GM21786 (cell line): Measurements from ENCODE around the gene ADD1.
"Not testable (repeated sequence)": the region's sequence is repeated elsewhere in the genome, so short reads cannot be mapped to it uniquely, and the experiment has no call there.

Source experiments
- ATAC-seq: cut with Tn5 transposase; IDR thresholded peaks from one replicate; pipeline ENCODE4 v1.9.1; 2021; ENCODE audit not compliant: unreplicated experiment

Gene ADD1

DNA sequence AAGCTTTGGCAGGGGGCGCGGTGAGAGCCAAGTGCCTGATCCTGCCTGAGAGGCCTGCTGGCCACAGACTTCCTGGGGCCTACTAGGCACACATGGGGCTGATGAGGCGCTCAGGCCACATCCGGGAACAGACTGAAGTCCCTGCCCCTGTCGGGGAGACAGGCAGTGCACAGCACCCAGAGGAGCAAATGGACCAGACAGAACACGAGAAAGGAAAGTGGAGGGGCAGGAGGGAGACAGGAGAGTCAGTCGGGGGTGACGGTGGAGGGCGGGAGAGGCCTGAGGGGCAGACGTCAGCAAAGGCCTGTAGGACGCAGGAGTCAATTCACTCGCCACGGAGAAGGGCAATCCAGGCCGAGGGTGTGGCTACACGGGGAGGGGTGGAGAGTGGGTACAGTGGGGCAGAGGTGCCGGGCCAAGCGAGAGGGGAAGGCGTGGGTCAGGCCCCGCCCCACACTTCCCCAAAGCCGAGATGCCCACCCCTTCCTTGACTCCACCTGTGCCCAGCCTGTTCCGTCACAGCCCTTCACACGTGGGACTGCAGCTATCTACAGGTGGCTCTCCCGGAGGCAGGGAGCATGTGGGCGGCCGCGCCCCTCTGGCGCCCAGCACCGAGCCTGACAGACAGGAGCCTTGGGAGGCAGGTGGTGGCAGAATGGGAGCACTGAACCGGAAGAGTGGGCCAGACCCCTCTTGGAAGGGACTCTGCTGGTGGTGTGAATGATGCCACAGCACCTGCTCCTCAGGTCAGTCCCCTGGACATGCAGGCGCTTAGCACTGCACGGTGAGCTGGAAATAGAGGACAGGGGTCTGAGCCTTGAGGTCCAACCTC is 99.1 kb downstream of the ADD1 start:
- ATAC-seq: no peak

DNA sequence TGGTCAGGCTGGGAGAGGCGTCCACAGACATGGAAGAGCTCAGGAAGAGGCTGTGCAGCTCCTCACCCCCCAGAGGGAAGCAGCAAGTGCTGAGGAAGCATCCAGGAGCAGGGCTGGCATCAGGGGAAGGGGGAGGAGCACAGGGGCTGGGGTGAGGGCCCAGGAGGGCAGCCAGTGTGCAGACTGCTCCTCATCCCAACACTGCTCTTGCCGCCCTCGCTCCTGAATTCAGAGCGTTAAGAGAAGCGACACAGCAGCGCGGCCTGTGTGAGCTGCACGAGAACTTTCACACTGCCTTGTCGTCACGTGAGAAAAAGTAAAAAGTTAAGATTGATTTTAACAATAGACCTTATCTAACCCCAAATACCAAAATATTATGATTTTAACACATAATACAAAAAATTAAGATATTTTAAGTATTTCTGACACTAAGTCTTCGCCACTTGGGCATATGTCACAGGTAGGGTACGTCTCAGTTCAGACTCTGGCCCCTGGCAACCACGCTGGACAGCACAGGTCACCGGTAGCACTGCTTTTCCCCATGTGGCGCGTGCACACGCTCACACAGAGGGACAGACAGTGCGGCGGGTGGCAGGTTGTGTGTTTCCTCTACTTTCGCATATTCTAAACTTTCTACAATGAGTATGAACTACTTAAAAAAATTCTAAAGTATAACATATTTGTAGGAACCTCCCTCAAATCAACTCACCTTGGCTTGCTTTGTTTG is 99.9 kb downstream of the ADD1 start:
- ATAC-seq: no peak

DNA sequence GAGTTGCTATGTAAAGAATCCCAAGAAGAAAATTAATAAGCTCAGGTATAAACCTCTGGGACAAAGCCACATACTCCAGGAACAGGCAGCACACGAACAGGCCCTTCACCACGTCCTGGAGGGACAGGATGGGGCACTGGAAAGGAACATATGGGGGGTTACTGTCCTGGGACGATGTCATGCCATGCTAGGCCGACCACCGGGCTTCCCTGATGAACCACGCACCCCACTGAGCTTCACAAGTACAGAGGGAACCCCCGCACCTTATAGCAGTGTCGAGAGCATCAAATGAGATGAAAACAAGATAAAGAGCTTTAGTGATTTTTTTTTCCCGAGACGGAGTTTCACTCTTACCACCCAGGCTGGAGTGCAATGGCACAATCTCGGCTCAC is 100.4 kb downstream of the ADD1 start:
- ATAC-seq: no peak

DNA sequence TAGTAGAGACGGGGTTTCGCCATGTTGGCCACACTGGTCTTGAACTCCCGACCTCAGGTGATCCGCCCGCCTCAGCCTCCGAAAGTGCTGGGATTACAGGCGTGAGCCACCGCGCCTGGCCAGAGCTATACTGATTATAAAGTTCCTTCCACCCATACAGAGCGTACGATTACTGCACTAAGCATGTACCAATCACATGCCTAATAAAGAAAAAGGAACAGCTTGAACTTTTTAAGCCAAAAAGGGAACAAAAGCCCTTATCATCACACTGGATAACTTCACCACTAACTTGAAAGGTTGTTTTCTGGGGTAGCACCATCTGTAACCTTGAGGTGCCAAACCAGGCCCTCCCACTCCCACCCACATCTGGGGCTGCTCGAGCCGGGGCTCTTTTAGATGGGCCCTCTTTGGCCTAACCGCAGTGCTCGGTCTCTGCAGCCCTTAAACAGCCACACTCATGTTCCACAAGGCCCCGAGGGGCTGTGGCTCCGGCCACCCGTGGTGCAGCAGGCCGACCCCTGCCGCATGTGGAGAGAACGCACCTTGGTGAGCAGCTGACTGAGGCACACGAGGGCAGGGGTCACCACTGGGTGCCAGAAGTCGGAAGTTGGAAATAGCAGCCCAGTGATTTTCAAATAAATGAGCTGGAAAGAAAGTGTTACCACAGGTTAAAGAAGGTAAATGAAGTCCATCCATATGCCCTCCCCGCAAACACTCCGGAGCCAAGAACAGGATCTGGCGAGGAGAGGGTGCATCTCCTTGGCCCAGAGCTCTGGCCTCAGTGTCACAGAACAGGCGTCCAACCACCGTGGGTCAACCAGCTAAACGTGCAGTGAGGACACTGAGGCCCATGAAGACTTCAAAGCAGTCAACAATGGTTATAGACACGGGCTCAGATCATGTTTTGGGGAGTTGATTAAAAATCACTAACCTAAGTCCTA is 101.2 kb downstream of the ADD1 start:
- ATAC-seq: no peak

DNA sequence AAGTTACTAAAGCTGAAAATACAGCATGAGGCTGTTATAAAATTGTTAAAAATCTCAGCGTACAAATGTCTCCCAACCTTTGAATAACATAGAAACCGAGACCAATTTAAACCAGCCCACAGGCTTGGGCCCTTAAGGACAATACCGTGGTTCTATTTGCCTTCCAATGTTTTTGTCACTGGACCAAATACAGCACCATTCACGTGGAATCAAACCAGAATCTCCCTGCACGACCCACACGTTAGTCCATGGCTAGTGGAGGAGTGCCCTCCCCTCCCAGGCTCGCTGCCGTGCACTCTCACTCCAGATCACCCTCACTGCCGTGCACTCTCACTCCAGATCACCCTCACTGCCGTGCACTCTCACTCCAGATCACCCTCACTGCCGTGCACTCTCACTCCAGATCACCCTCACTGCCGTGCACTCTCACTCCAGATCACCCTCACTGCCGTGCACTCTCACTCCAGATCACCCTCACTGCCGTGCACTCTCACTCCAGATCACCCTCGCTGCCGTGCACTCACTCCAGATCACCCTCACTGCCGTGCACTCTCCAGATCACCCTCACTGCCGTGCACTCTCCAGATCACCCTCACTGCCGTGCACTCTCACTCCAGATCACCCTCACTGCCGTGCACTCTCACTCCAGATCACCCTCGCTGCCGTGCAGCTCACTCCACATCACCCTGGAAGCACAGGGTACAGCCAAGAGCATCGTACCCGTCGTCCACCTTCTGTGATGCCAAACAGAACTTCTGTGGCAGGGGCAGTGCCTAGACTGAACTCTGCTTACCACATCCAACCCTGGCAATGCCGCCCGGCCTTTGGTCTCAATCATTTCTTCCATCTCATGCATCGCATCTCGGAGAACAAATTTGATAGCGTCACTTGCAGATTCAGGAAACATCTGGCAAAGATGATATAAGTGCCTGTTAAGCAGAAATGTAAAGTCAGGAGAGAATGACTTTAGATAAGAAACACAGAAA is 102.3 kb downstream of the ADD1 start:
- ATAC-seq: not testable (repeated sequence)

DNA sequence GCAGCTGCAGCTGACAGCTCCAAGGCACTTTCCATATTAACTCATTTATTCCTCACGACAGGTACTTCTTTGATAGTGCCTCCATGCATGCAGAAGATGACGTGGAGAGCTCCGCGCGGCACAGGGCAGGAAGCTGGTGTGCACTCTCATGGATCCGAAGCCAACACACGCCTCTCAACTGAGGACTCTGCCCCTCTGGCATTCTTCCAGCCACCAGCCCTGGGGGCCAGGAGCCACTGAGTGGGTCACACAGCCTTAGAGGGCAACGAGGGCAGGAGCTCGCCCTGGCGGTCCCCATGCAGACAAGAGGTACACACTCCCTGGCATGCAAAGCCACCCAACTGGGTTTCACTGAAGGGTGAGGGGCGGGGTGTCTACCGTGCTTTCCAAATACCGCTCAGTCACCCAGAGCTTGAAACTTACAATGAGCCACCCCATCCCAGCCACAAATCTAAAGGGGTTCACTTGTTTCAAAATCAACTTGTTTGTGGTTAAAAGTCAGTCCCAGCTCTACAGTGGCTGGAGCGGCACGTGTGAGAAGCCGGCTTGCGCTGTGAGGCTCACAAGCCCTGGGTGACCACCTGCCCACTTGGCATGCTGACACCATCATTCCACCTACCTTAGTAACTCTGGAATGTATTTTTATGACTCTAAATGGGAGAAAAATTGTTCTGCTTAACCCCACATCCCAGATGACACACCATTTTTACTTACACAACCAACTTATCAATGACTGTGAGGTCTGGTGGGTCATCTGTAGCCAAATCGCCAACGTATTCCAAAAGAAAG is 103.4 kb downstream of the ADD1 start:
- no peak for ATAC-seq

DNA sequence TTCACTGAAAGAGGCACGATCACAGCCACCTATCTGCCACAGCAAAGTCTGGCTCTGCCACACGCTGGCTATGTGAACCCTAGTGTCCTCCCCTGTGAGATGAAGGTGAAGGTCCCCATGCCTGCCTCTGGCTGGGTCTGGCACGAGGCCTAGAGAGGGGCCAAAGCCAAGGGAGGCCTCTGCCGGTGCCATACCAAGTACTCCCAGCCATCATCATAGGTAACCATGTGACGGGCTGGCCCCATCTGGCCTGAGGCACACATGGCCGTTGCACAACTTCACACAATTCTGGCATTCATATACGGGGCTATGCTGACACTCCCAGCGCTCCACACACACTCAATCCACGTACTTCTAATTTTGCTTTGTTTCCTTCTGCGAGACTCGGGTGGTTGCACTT is 104.3 kb downstream of the ADD1 start:
- ATAC-seq: no peak

DNA sequence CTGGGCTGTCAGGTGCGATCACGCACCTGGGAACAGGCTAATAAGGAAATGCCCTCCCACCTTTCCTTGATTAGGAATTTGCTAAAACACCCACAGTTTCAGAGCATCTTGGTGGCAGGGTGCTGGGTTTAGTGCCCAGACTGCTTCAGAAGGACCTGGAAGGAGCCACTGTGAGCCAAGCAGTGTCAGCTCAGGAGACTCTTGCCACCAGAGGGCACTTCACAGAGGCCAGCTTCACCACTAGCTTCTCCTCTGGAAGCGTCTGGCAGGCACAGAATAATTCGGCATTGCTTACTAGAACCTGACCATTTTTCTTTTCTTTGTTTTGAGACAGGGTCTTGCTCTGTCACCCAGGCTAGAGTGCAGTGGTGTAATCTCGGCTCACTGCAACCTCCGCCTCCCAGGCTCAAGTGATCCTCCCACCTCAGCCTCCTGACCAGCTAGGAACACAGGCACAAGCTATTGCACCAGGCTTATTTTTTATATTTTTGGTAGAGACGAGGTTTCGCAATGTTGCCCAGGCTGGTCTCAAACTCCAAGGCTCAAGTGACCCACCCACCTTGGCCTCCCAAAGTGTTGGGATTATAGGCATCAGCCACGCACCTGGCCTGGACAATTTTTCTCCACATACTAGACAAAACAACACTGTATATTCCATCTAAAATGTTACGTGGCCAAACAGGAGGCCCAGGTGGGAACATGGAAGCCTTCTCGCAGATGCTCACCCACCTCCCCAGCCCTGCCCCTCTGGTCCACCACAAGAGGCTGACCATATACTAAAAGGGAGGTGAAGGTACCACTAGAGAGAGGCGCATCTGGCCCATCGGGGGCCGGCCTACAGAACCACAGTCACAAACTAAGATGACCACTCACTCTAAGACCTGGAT is 105.5 kb downstream of the ADD1 start:
- ATAC-seq: no peak

DNA sequence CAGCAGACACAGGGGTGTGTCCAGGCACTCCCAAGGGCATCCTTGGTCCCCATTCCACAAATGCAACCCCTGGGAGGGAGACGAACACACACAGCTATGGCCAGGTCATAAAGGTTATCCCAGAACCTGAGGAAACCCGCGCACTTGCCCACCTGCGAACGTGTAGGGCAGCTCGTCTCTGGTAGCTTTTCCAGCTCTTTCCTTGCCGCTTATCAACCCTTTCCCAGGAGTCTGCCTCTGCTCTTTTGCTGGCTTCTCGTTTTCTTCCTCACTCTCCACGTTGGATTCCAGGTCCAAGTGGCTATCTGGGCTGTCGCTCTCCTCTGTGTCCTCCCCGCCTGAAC is 106.1 kb downstream of the ADD1 start:
- ATAC-seq: no peak

DNA sequence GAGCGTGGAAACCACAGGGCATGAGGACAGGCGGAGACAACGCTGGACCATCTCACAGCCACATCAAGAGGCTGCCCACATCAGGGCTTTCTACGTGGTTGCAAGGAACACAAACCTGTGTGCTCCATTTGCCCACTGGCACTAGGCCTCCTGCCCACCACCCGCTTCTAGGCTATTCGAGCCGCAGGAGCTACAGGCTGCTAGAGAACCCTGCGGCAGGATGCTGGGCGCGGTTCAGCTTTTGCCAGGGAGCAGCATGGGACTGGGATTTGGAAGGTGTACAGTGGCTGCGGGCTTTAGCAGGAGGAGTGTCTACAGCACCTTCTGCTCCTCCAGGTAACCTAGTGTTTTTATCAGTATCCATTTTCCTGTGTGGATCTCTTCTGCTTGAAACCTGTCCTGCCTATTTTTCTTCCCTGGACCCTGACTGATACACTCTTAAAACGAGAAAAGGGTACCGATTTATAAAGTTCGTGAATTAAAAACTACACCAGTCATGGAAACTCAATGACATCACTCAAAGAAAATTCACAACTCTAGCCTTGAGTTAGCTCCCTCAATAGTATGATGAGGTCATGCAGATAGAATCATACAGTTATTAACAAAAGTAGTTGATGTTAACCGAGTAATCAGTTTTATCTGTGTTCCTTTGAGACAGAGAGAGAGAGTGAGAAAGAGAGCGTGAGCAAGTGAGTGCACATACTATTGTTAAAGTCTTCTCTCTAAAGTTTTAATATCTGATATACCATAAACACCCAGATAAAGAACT is 106.8 kb downstream of the ADD1 start:
- ATAC-seq: no peak

DNA sequence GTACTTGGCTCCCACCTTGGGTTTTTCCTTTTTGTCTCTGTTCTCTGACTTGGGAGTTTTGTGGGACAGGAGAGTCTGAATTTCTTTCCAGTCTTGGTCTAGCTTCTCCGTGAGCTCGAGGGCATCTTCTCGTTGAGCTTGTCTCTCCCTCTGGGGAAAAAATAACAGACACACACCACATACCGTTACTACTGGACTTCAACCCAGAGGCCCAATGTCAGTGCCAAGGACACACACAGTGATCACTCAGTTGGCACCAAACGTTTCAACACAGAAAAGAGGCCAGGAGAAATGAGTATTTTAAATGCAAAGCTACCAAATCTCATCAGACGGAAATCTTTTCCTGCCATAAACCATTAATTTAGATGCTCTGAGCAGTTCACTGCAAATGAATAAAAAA is 109.9 kb downstream of the ADD1 start:
- ATAC-seq: no peak

DNA sequence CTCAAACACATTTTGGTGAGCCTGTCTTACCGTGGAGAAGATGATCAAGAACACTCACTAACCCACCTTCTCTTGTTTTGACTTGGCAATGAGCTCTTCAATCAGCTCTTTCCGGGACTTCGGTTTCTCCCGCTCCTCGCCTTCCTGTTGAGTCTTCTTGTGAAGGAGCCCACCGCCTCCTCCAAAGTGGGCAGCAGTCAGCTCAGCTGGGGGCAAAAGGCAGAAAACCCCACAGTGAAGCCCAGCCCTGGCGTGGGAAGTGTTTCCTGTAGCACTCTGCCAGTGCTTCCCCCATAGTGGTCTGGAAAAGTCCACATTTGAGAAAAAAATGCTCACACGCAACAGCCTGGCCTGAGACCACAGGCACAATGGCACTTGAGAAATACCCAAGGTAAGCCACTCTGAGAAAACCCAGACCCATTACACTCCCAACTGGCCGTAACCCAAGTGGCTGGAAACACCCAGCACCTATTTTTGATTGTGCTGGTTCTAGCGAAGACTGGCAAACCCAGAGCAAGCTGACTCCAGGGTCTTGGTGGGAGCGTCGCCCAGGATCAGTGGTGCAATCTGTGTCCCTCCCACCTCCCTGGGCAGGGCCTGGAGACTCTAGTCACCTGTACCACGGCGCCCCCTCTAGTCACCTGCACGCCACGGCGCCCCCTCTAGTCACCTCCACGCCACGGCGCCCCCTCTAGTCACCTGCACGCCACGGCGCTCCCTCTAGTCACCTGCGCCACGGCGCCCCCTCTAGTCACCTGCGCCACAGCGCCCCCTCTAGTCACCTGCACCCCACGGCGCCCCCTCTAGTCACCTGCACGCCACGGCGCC is 110.9 kb downstream of the ADD1 start:
- no peak for ATAC-seq

DNA sequence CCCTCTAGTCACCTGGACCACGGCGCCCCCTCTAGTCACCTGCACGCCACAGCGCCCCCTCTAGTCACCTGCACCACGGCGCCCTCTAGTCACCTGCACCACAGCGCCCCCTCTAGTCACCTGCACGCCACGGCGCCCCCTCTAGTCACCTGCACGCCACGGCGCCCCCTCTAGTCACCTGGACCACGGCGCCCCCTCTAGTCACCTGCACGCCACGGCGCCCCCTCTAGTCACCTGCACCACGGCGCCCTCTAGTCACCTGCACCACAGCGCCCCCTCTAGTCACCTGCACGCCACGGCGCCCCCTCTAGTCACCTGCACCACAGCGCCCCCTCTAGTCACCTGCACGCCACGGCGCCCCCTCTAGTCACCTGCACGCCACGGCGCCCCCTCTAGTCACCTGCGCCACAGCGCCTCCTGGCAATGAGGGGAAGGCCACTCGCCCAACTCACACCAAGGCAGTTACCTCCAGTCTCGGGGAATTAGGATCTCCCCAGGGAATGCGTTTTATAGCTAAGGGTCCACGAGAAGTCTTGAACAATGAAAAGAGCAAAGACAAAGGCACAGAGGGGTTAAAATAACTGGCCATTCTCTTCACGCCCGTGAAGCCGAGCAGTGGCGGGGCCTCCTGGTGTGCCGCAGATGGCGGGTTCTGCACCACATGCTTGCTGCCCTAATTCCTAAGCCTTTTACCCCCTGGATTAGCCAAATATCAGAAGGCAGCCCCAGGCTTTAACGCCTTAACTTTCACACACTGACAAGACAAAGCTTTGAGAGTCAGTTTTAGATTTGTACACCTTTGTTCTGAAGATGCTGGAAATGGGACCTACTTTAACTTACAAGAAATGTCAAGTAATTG is 111.8 kb downstream of the ADD1 start:
- not testable (repeated sequence) for ATAC-seq

DNA sequence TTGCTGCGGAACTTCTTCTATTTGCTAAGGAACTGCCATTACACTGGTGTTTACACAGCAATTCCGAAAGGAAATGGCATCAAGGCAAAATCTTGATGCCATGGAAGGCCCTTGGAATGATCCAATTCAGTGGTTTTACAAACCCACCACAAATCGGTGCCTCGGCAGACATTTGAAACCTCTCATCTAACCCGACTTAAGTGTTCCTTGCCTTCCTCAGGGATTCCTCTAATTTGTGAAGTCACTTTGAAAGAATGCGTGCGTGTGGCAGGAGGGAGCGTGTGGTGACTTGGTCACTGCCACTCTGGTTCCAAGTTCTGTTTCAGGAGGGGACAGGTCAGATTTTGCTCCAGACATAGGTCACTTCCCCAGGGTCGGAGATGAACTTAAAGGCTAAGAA is 114.8 kb downstream of the ADD1 start:
- ATAC-seq: no peak

DNA sequence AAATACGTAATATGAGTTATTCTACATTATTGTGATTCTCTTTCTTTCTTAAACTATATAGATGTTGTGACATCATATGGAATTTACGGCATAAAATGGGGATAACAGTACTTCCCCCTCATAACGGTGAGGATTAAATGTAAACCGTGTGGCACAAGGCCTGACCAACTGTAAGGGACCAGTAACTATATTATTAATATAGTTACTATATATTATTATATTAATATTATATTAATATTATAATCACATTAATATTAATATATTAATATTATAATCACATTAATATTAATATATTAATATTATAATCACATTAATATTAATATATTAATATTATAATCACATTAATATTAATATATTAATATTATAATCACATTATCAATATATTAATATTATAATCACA is 116.8 kb downstream of the ADD1 start:
- ATAC-seq: not testable (repeated sequence)

DNA sequence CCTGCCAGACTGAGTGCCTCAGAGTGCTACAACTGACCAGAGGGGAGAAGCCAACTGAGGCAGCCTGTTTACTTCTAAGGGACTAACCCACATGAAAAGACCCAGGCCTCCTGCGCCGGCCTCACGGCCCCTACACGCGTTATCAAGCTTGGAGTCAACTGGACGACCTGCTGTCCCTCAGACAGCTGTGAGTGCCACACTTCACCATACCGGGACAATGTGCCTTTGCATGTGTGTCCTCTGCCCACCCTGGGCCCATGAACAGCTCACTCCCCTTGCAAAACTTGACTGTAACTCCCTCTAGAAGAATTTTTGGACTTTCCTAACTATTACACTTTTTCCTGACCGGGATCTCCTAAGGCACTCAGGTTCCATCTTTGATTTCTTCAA is 117.8 kb downstream of the ADD1 start:
- no peak for ATAC-seq
